ENCODE measurements around the gene BCAP31. TPM values are rescaled to one million over a fixed set of nuclear protein-coding genes. Genes with fewer than 3 reads are reported as not detected.

Gene BCAP31
- total and polyA plus RNA-seq, 2 donors (not counting 1 experiment from before 2014, with no cell fraction given), result 59.5 to 117 TPM

- 30% methylated on average over 14 of the region's 26 CpGs for WGBS (ENCODE audit: insufficient coverage)
- TF ChIP-seq, protein P1, sequence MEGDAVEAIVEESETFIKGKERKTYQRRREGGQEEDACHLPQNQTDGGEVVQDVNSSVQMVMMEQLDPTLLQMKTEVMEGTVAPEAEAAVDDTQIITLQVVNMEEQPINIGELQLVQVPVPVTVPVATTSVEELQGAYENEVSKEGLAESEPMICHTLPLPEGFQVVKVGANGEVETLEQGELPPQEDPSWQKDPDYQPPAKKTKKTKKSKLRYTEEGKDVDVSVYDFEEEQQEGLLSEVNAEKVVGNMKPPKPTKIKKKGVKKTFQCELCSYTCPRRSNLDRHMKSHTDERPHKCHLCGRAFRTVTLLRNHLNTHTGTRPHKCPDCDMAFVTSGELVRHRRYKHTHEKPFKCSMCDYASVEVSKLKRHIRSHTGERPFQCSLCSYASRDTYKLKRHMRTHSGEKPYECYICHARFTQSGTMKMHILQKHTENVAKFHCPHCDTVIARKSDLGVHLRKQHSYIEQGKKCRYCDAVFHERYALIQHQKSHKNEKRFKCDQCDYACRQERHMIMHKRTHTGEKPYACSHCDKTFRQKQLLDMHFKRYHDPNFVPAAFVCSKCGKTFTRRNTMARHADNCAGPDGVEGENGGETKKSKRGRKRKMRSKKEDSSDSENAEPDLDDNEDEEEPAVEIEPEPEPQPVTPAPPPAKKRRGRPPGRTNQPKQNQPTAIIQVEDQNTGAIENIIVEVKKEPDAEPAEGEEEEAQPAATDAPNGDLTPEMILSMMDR (IDR thresholded peaks at IDR 0.05), result peak; percentile 75
- TF ChIP-seq EZH2 (IDR thresholded peaks at IDR 0.05; ENCODE audit: borderline replicate concordance, insufficient read depth, low read depth, low read length, poor library complexity, severe bottlenecking), result no peak
Observed at GRCh38 chrX:153763989-153764755, 40.0 kb upstream of the BCAP31 start, which contains the start of gene PLXNB3. Gene PLXNB3 (plus strand): TSS chrX:153764249. CDS start chrX:153765536, 1,287 bp downstream.

More at GRCh38 chrX:153763989-153764755, 40.0 kb upstream of the BCAP31 start, which contains the start of gene PLXNB3:
- no peaks in the 10 kb centered on the region for H3K9me3 Mint-ChIP-seq (ENCODE audit: insufficient read depth)
- ChIA-PET POLR2A (no interaction called here), CTCF (interaction anchor here (1.0 to 3.9 kb wide), 7 partner anchors 37 to 188 kb away, joined by 3 to 35 read pairs (median 7); no protein-coding TSS in a partner anchor)
- H3K4me3 Mint-ChIP-seq, result no peak within 1 kb of the TSS
- peak within 1 kb of the TSS; percentile 45 for H3K4me2 ChIP-seq (replicated peaks; ENCODE audit: low read depth, low read length, poor library complexity, severe bottlenecking)
- H3K36me3 ChIP-seq (replicated peaks in 1 of 2; ENCODE audit: control extremely low read depth in 1 of 2, control insufficient read depth in 1 of 2, extremely low read depth in 1 of 2, insufficient read depth in 2 of 2, low read length in 1 of 2), result no peaks in the 10 kb centered on the region
- no peaks in the 10 kb centered on the region for H3K27me3 ChIP-seq (replicated peaks in 1 of 4; ENCODE audit: control extremely low read depth in 1 of 4, control insufficient read depth in 3 of 4, insufficient read depth in 4 of 4, low read length in 3 of 4)
- no peak within 1 kb of the TSS for H3K27ac ChIP-seq (ENCODE audit: low read length in 2 of 2)
- no peaks in the 10 kb centered on the region for H3K79me2 ChIP-seq (ENCODE audit: control insufficient read depth, insufficient read depth, low read length)
- peak; percentile 80 for ATAC-seq (ENCODE audit: low read depth)
- H3K9me3 ChIP-seq (ENCODE audit: control extremely low read depth in 1 of 3, control insufficient read depth in 2 of 3, insufficient read depth in 1 of 3, low read length in 2 of 3), result no peaks in the 10 kb centered on the region
- DNase-seq, result peak; percentile 76
- no peak within 1 kb of the TSS for H2AFZ ChIP-seq (ENCODE audit: insufficient read depth, low read depth, low read length, poor library complexity, severe bottlenecking)
- H3K27me3 Mint-ChIP-seq, result no peaks in the 10 kb centered on the region
- H4K20me1 ChIP-seq (ENCODE audit: control insufficient read depth, insufficient read depth, low read length, poor library complexity, severe bottlenecking), result no peaks in the 10 kb centered on the region
- intact Hi-C loops (cut with micrococcal nuclease), result no loop called here
- peaks cover 0 to 18% of the 10 kb centered on the region in 2 donors for H3K4me1 ChIP-seq (ENCODE audit: control insufficient read depth in 2 of 2, insufficient read depth in 2 of 2, low read length in 2 of 2)
- no peak within 1 kb of the TSS for H3K9ac ChIP-seq (ENCODE audit: low read length)
- peaks cover 14% of the 10 kb centered on the region for H3K4me1 Mint-ChIP-seq
- no peak within 1 kb of the TSS for H3K4me3 ChIP-seq (ENCODE audit: control extremely low read depth in 1 of 5, extremely low read depth in 1 of 5, insufficient read depth in 1 of 5, low read depth in 2 of 5, low read length in 4 of 5)
- H3K27ac Mint-ChIP-seq, result peak within 1 kb of the TSS; percentile 53
